GM23338 (cell line): ENCODE data around the gene COL21A1. TPM values are rescaled to one million over a fixed set of nuclear protein-coding genes. Genes with fewer than 3 reads are reported as not detected.

Experiments
- CTCF ChIP-seq, 2 experiments: fragments of 200-600 bp in 1 of 2; sonication (generic) in 1 of 2; conservative IDR thresholded peaks; 2 replicates each; pipeline versions ENCODE4 v1.5.1 to v1.6.1; 2016 to 2017; ENCODE audit warnings: antibody characterized with exemption in 2 of 2, low read depth in 2 of 2, mild to moderate bottlenecking in 2 of 2, moderate library complexity in 1 of 2
- ETS1 ChIP-seq: IDR thresholded peaks from 2 replicates; pipeline ENCODE4 v1.6.1; 2016; ENCODE audit warnings: antibody characterized with exemption
- EZH2 ChIP-seq: fragments of 200-600 bp; sonication (generic); IDR thresholded peaks from one replicate; pipeline ENCODE4 v1.8.0; 2017; ENCODE audit warnings: antibody characterized with exemption, mild to moderate bottlenecking, low read depth; ENCODE audit not compliant: unreplicated experiment
- JUNB ChIP-seq: IDR thresholded peaks from one replicate; pipeline ENCODE4 v1.6.1; 2016; ENCODE audit warnings: antibody characterized with exemption; ENCODE audit not compliant: unreplicated experiment
- NANOG ChIP-seq: IDR thresholded peaks from 2 replicates; pipeline ENCODE4 v1.6.1; 2016; ENCODE audit warnings: antibody characterized with exemption, borderline replicate concordance
- POLR2AphosphoS5 ChIP-seq: IDR thresholded peaks from 2 replicates; pipeline ENCODE4 v1.6.1; 2016; ENCODE audit warnings: antibody characterized with exemption, low read depth
- STAT1 ChIP-seq: IDR thresholded peaks from one replicate; pipeline ENCODE4 v1.6.1; 2016; ENCODE audit warnings: antibody characterized with exemption; ENCODE audit not compliant: unreplicated experiment
- ZNF114 ChIP-seq: fragments of 250-450 bp; sonication (Bioruptor Pico); IDR thresholded peaks from 2 replicates; pipeline ENCODE4 v1.5.0; 2020; ENCODE audit warnings: mild to moderate bottlenecking, moderate library complexity
- polyA plus RNA-seq: library from polyadenylated mRNA; unstranded; fragments of >200 nt; fragmentation: Nextera tagmentation; extraction: Ambion mirVana; gene quantifications from 2 replicates; pipeline ENCODE4 v1.2.1, GENCODE V29; 2016
- total RNA-seq: library from RNA; depleted of rRNA; stranded (reverse); fragments of >200 nt; shearing (Covaris generic); gene quantifications from 2 replicates; pipeline ENCODE4 v1.2.3, GENCODE V29; 2014
- TF ChIP-seq, protein P1 (sequence below): fragments of 250-450 bp; sonication (Bioruptor Pico); IDR thresholded peaks from 2 replicates; pipeline ENCODE4 v1.5.0; 2020; ENCODE audit warnings: mild to moderate bottlenecking, moderate library complexity
- TF ChIP-seq, protein P2 (sequence below): IDR thresholded peaks from one replicate; pipeline ENCODE4 v1.6.1; 2018; ENCODE audit warnings: antibody characterized with exemption; ENCODE audit not compliant: unreplicated experiment

Gene COL21A1
- total and polyA plus RNA-seq, 2 experiments from 2014 or later = 5.0 to 6.2 TPM

DNA sequence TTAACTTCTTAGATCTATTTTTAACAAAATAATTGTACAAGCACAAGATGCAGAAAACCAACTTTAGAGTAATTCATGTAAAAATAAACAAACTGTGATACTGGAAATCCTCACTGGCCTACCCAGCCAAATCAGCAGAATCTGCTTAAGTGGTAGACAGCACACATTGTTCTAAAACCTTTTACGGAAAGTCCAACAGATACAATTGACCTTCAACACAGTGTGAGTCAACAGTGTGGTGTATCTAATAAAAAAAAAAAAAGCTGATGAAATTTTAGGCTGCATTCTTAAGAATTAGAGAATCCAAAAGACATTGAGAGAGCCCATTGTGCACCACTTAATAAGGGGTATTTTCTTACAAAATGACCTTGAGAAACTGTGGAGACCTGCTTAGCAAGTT lies 174.5 kb downstream of the COL21A1 start (continued):
- TF ChIP-seq, protein P1, sequence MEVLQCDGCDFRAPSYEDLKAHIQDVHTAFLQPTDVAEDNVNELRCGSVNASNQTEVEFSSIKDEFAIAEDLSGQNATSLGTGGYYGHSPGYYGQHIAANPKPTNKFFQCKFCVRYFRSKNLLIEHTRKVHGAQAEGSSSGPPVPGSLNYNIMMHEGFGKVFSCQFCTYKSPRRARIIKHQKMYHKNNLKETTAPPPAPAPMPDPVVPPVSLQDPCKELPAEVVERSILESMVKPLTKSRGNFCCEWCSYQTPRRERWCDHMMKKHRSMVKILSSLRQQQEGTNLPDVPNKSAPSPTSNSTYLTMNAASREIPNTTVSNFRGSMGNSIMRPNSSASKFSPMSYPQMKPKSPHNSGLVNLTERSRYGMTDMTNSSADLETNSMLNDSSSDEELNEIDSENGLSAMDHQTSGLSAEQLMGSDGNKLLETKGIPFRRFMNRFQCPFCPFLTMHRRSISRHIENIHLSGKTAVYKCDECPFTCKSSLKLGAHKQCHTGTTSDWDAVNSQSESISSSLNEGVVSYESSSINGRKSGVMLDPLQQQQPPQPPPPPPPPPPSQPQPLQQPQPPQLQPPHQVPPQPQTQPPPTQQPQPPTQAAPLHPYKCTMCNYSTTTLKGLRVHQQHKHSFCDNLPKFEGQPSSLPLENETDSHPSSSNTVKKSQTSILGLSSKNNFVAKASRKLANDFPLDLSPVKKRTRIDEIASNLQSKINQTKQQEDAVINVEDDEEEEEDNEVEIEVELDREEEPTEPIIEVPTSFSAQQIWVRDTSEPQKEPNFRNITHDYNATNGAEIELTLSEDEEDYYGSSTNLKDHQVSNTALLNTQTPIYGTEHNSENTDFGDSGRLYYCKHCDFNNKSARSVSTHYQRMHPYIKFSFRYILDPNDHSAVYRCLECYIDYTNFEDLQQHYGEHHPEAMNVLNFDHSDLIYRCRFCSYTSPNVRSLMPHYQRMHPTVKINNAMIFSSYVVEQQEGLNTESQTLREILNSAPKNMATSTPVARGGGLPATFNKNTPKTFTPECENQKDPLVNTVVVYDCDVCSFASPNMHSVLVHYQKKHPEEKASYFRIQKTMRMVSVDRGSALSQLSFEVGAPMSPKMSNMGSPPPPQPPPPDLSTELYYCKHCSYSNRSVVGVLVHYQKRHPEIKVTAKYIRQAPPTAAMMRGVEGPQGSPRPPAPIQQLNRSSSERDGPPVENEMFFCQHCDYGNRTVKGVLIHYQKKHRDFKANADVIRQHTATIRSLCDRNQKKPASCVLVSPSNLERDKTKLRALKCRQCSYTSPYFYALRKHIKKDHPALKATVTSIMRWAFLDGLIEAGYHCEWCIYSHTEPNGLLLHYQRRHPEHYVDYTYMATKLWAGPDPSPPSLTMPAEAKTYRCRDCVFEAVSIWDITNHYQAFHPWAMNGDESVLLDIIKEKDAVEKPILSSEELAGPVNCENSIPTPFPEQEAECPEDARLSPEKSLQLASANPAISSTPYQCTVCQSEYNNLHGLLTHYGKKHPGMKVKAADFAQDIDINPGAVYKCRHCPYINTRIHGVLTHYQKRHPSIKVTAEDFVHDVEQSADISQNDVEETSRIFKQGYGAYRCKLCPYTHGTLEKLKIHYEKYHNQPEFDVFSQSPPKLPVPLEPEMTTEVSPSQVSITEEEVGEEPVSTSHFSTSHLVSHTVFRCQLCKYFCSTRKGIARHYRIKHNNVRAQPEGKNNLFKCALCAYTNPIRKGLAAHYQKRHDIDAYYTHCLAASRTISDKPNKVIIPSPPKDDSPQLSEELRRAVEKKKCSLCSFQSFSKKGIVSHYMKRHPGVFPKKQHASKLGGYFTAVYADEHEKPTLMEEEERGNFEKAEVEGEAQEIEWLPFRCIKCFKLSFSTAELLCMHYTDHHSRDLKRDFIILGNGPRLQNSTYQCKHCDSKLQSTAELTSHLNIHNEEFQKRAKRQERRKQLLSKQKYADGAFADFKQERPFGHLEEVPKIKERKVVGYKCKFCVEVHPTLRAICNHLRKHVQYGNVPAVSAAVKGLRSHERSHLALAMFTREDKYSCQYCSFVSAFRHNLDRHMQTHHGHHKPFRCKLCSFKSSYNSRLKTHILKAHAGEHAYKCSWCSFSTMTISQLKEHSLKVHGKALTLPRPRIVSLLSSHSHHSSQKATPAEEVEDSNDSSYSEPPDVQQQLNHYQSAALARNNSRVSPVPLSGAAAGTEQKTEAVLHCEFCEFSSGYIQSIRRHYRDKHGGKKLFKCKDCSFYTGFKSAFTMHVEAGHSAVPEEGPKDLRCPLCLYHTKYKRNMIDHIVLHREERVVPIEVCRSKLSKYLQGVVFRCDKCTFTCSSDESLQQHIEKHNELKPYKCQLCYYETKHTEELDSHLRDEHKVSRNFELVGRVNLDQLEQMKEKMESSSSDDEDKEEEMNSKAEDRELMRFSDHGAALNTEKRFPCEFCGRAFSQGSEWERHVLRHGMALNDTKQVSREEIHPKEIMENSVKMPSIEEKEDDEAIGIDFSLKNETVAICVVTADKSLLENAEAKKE (CRISPR knock-in tag) = no peak
- TF ChIP-seq CTCF (conservative IDR thresholded peaks at IDR 0.05; ENCODE audit: low read depth in 2 of 2) (no peak), JUNB (no peak), NANOG (no peak), ETS1 (no peak), POLR2AphosphoS5 (no peak), EZH2 (no peak), STAT1 (no peak), ZNF114 (no peak)
- TF ChIP-seq, protein P2, sequence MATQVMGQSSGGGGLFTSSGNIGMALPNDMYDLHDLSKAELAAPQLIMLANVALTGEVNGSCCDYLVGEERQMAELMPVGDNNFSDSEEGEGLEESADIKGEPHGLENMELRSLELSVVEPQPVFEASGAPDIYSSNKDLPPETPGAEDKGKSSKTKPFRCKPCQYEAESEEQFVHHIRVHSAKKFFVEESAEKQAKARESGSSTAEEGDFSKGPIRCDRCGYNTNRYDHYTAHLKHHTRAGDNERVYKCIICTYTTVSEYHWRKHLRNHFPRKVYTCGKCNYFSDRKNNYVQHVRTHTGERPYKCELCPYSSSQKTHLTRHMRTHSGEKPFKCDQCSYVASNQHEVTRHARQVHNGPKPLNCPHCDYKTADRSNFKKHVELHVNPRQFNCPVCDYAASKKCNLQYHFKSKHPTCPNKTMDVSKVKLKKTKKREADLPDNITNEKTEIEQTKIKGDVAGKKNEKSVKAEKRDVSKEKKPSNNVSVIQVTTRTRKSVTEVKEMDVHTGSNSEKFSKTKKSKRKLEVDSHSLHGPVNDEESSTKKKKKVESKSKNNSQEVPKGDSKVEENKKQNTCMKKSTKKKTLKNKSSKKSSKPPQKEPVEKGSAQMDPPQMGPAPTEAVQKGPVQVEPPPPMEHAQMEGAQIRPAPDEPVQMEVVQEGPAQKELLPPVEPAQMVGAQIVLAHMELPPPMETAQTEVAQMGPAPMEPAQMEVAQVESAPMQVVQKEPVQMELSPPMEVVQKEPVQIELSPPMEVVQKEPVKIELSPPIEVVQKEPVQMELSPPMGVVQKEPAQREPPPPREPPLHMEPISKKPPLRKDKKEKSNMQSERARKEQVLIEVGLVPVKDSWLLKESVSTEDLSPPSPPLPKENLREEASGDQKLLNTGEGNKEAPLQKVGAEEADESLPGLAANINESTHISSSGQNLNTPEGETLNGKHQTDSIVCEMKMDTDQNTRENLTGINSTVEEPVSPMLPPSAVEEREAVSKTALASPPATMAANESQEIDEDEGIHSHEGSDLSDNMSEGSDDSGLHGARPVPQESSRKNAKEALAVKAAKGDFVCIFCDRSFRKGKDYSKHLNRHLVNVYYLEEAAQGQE = no peak
